MM.1S (cell line): ENCODE results near the gene LMX1B.

Experiments
- DNase-seq: peaks from one replicate; pipeline ENCODE4 v3.0.0-alpha.2; 2015
- H2AFZ ChIP-seq: fragments of 300-600 bp; sonication (generic); 2 replicates; pipeline ENCODE4 v1.6.0; 2016; ENCODE audit warnings: antibody characterized with exemption, low read length
- H3F3A ChIP-seq: fragments of 300-600 bp; sonication (generic); 2 replicates; pipeline ENCODE4 v1.6.1; 2016; ENCODE audit warnings: mild to moderate bottlenecking, antibody characterized with exemption, low read length, moderate library complexity, mixed read lengths; ENCODE audit not compliant: insufficient read depth
- H3K27ac ChIP-seq: fragments of 300-600 bp; sonication (generic); 2 replicates; pipeline ENCODE4 v1.5.1; 2016; ENCODE audit warnings: mild to moderate bottlenecking, low read length
- H3K27me3 ChIP-seq: fragments of 300-600 bp; sonication (generic); replicated peaks from 2 replicates; pipeline ENCODE4 v1.6.0; 2016; ENCODE audit warnings: low read length; ENCODE audit not compliant: insufficient read depth
- H3K36me3 ChIP-seq: fragments of 300-600 bp; sonication (generic); replicated peaks from 2 replicates; pipeline ENCODE4 v1.6.1; 2016; ENCODE audit warnings: mild to moderate bottlenecking, low read length, mixed read lengths; ENCODE audit not compliant: insufficient read depth
- H3K4me1 ChIP-seq: fragments of 300-600 bp; sonication (generic); 2 replicates; pipeline ENCODE4 v1.6.1; 2016; ENCODE audit warnings: low read length, mixed read lengths
- H3K4me2 ChIP-seq: fragments of 300-600 bp; sonication (generic); 2 replicates; pipeline ENCODE4 v1.6.0; 2016; ENCODE audit warnings: low read depth, low read length
- H3K4me3 ChIP-seq: fragments of 300-600 bp; sonication (generic); 2 replicates; pipeline ENCODE4 v1.5.1; 2016; ENCODE audit warnings: low read length, mixed read lengths
- H3K79me2 ChIP-seq: fragments of 300-600 bp; sonication (generic); 2 replicates; pipeline ENCODE4 v1.6.1; 2016; ENCODE audit warnings: mixed run types, low read length, mixed read lengths
- H3K9ac ChIP-seq: fragments of 300-600 bp; sonication (generic); 2 replicates; pipeline ENCODE4 v1.6.1; 2016; ENCODE audit warnings: low read length, mixed read lengths
- H3K9me2 ChIP-seq: fragments of 300-600 bp; sonication (generic); replicated peaks from 2 replicates; pipeline ENCODE4 v1.6.1; 2016; ENCODE audit warnings: mild to moderate bottlenecking, low read length, mixed read lengths; ENCODE audit not compliant: insufficient read depth
- H3K9me3 ChIP-seq: fragments of 300-600 bp; sonication (generic); replicated peaks from 2 replicates; pipeline ENCODE4 v1.6.1; 2016; ENCODE audit warnings: mild to moderate bottlenecking, low read length, mixed read lengths; ENCODE audit not compliant: insufficient read depth
- H4K20me1 ChIP-seq: fragments of 300-600 bp; sonication (generic); 2 replicates; pipeline ENCODE4 v1.6.1; 2016; ENCODE audit warnings: mild to moderate bottlenecking, low read length, moderate library complexity, mixed read lengths; ENCODE audit not compliant: insufficient read depth
- CTCF ChIP-seq: fragments of 300-600 bp; sonication (generic); IDR thresholded peaks from 2 replicates; pipeline ENCODE4 v1.5.1; 2016; ENCODE audit warnings: antibody characterized with exemption, low read length, mixed read lengths
- EZH2 ChIP-seq: fragments of 300-600 bp; sonication (generic); optimal IDR thresholded peaks from 2 replicates; pipeline ENCODE3; 2017; ENCODE audit warnings: low read depth, mild to moderate bottlenecking, antibody characterized with exemption, low read length, mixed read lengths
- EZH2phosphoT487 ChIP-seq: fragments of 300-600 bp; sonication (generic); IDR thresholded peaks from 2 replicates; pipeline ENCODE4 v1.6.1; 2018; ENCODE audit warnings: antibody characterized with exemption, low read length

Gene LMX1B

GRCh38 chr9:126682113-126682810 is 68.5 kb downstream of the LMX1B start:
- Histone ChIP-seq H3K27ac (no peak overlapping the region), H3K79me2 (no peaks in the 10 kb centered on the region), H3K4me2 (no peak overlapping the region), H3K9me3 (no peaks in the 10 kb centered on the region), H4K20me1 (no peaks in the 10 kb centered on the region), H3K4me3 (no peak overlapping the region), H3K4me1 (no peaks in the 10 kb centered on the region), H3K27me3 (peaks cover 87% of the 10 kb centered on the region), H3K9me2 (no peaks in the 10 kb centered on the region), H3K36me3 (no peaks in the 10 kb centered on the region), H3K9ac (no peak overlapping the region), H2AFZ (no peak overlapping the region), H3F3A (no peaks in the 10 kb centered on the region)
- no peak for DNase-seq
- TF ChIP-seq CTCF: no peak
- no peak for TF ChIP-seq EZH2
- TF ChIP-seq EZH2phosphoT487: no peak

GRCh38 chr9:126682928-126683697 is 69.4 kb downstream of the LMX1B start:
- DNase-seq: no peak
- no peaks in the 10 kb centered on the region for H4K20me1 ChIP-seq
- H3K9ac ChIP-seq: no peak overlapping the region
- H3K9me2 ChIP-seq: no peaks in the 10 kb centered on the region
- H3K27ac ChIP-seq: no peak overlapping the region
- no peaks in the 10 kb centered on the region for H3K9me3 ChIP-seq
- H2AFZ ChIP-seq: no peak overlapping the region
- TF ChIP-seq EZH2: no peak
- H3K36me3 ChIP-seq: no peaks in the 10 kb centered on the region
- H3K4me3 ChIP-seq: no peak overlapping the region
- H3F3A ChIP-seq: no peaks in the 10 kb centered on the region
- H3K4me2 ChIP-seq: no peak overlapping the region
- H3K79me2 ChIP-seq: no peaks in the 10 kb centered on the region
- peaks cover 88% of the 10 kb centered on the region for H3K27me3 ChIP-seq
- no peaks in the 10 kb centered on the region for H3K4me1 ChIP-seq

- no peak for DNase-seq
- no peaks in the 10 kb centered on the region for H3K36me3 ChIP-seq
- H3K9me2 ChIP-seq: no peaks in the 10 kb centered on the region
- H3K9me3 ChIP-seq: no peaks in the 10 kb centered on the region
- no peaks in the 10 kb centered on the region for H3K4me1 ChIP-seq
- no peaks in the 10 kb centered on the region for H3F3A ChIP-seq
- H2AFZ ChIP-seq: no peak overlapping the region
- H3K9ac ChIP-seq: no peak overlapping the region
- no peak overlapping the region for H3K4me2 ChIP-seq
- peaks cover 88% of the 10 kb centered on the region for H3K27me3 ChIP-seq
- no peak overlapping the region for H3K27ac ChIP-seq
- no peak overlapping the region for H3K4me3 ChIP-seq
- H4K20me1 ChIP-seq: no peaks in the 10 kb centered on the region
- no peaks in the 10 kb centered on the region for H3K79me2 ChIP-seq
- TF ChIP-seq EZH2: peak; percentile 50
- no peak for TF ChIP-seq CTCF
Measured at GRCh38 chr9:126683698-126684044, 69.9 kb downstream of the LMX1B start.

- Histone ChIP-seq H3K4me1 (no peaks in the 10 kb centered on the region), H3K36me3 (no peaks in the 10 kb centered on the region), H3F3A (no peaks in the 10 kb centered on the region), H3K4me3 (no peak overlapping the region), H2AFZ (no peak overlapping the region), H3K4me2 (no peak overlapping the region), H3K9me3 (no peaks in the 10 kb centered on the region), H4K20me1 (no peaks in the 10 kb centered on the region), H3K27me3 (peaks cover 88% of the 10 kb centered on the region), H3K79me2 (no peaks in the 10 kb centered on the region), H3K9ac (no peak overlapping the region), H3K9me2 (no peaks in the 10 kb centered on the region), H3K27ac (no peak overlapping the region)
- DNase-seq: no peak
- no peak for TF ChIP-seq EZH2phosphoT487
- TF ChIP-seq EZH2: no peak
- no peak for TF ChIP-seq CTCF
Measured at GRCh38 chr9:126684345-126684744, 70.6 kb downstream of the LMX1B start.
